NCI-H526 (cell line): ENCODE measurements around the gene KCNT1.
A peak's percentile ranks its signal among the peaks of the same experiment; 100 is the strongest.
"Not testable (repeated sequence)": the region's sequence is repeated elsewhere in the genome, so short reads cannot be mapped to it uniquely, and the experiment has no call there.

Source experiments
- DNase-seq, 2 experiments: peaks; one replicate each; lab custom pipeline; 2025; lab: John Stamatoyannopoulos, UW

The KCNT1 gene

GRCh38 chr9:135672786-135673185 is 29.2 kb upstream of the KCNT1 start:
- not testable (repeated sequence) for DNase-seq

- peak in 1 of 2 experiments; percentile 47 for DNase-seq
These were observed 28.0 kb upstream of the KCNT1 start for GRCh38 chr9:135673941-135674340.

- DNase-seq: no peak
These were observed 27.0 kb upstream of the KCNT1 start for GRCh38 chr9:135674977-135675376.

- no peak for DNase-seq
These were observed 25.1 kb upstream of the KCNT1 start for GRCh38 chr9:135676891-135677290.

- no peak for DNase-seq
These were observed 24.3 kb upstream of the KCNT1 start for GRCh38 chr9:135677641-135678168.

- no peak for DNase-seq
These were observed 23.6 kb upstream of the KCNT1 start for GRCh38 chr9:135678236-135679017.

- no peak for DNase-seq
These were observed 21.9 kb upstream of the KCNT1 start for GRCh38 chr9:135680056-135680455.

GRCh38 chr9:135681161-135681560 is 20.8 kb upstream of the KCNT1 start:
- no peak for DNase-seq

- DNase-seq: no peak
These were observed 18.5 kb upstream of the KCNT1 start for GRCh38 chr9:135683401-135684034.

GRCh38 chr9:135684691-135685090 is 17.3 kb upstream of the KCNT1 start:
- DNase-seq: no peak

- DNase-seq: no peak
These were observed 14.8 kb upstream of the KCNT1 start for GRCh38 chr9:135687216-135687615.

- no peak for DNase-seq
These were observed 13.0 kb upstream of the KCNT1 start for GRCh38 chr9:135689011-135689410.

GRCh38 chr9:135690836-135691570 is 11.0 kb upstream of the KCNT1 start:
- DNase-seq: no peak

GRCh38 chr9:135692410-135692809 is 9.6 kb upstream of the KCNT1 start:
- DNase-seq: no peak

GRCh38 chr9:135693265-135693664 is 8.7 kb upstream of the KCNT1 start:
- DNase-seq: no peak

GRCh38 chr9:135693771-135694170 is 8.2 kb upstream of the KCNT1 start:
- no peak for DNase-seq

- no peak for DNase-seq
These were observed 7.6 kb upstream of the KCNT1 start for GRCh38 chr9:135694414-135694813.

- DNase-seq: no peak
These were observed 6.9 kb upstream of the KCNT1 start for GRCh38 chr9:135695036-135695435.

- DNase-seq: no peak
These were observed 6.3 kb upstream of the KCNT1 start for GRCh38 chr9:135695642-135696041.

GRCh38 chr9:135696446-135696845 is 5.5 kb upstream of the KCNT1 start:
- no peak for DNase-seq

GRCh38 chr9:135697226-135697625 is 4.8 kb upstream of the KCNT1 start:
- DNase-seq: no peak

GRCh38 chr9:135698236-135698635 is 3.7 kb upstream of the KCNT1 start:
- DNase-seq: no peak

GRCh38 chr9:135698767-135699166 is 3.2 kb upstream of the KCNT1 start:
- DNase-seq: peak; percentile 33 to 66
